ENCODE measurements around the gene SRGAP3. TPM values are rescaled to one million over a fixed set of nuclear protein-coding genes. Genes with fewer than 3 reads are reported as not detected.

Gene SRGAP3
- total and polyA plus RNA-seq, 2 donors (not counting 1 experiment from before 2014, with no cell fraction given) = 1.4 to 1.5 TPM

GRCh38 chr3:9201955-9202354 is 47.5 kb downstream of the SRGAP3 start:
- Histone ChIP-seq H3K27ac (ENCODE audit: low read length in 2 of 2) (no peak overlapping the region), H3K9ac (ENCODE audit: low read length) (no peak overlapping the region), H3K36me3 (replicated peaks in 1 of 2; ENCODE audit: control extremely low read depth in 1 of 2, control insufficient read depth in 1 of 2, extremely low read depth in 1 of 2, insufficient read depth in 2 of 2, low read length in 1 of 2) (no peaks in the 10 kb centered on the region), H3K79me2 (ENCODE audit: control insufficient read depth, insufficient read depth, low read length) (no peaks in the 10 kb centered on the region), H2AFZ (ENCODE audit: insufficient read depth, low read depth, low read length, poor library complexity, severe bottlenecking) (no peak overlapping the region), H3K9me3 (ENCODE audit: control extremely low read depth in 1 of 3, control insufficient read depth in 2 of 3, insufficient read depth in 1 of 3, low read length in 2 of 3) (no peaks in the 10 kb centered on the region), H3K4me3 (ENCODE audit: control extremely low read depth in 1 of 5, extremely low read depth in 1 of 5, insufficient read depth in 1 of 5, low read depth in 2 of 5, low read length in 4 of 5) (no peak overlapping the region), H3K4me2 (replicated peaks; ENCODE audit: low read depth, low read length, poor library complexity, severe bottlenecking) (no peak overlapping the region), H3K4me1 (ENCODE audit: control insufficient read depth in 2 of 2, insufficient read depth in 2 of 2, low read length in 2 of 2) (no peaks in the 10 kb centered on the region), H4K20me1 (ENCODE audit: control insufficient read depth, insufficient read depth, low read length, poor library complexity, severe bottlenecking) (no peaks in the 10 kb centered on the region), H3K27me3 (replicated peaks in 1 of 4; ENCODE audit: control extremely low read depth in 1 of 4, control insufficient read depth in 3 of 4, insufficient read depth in 4 of 4, low read length in 3 of 4) (no peaks in the 10 kb centered on the region)
- Mint-ChIP-seq H3K4me1 (no peaks in the 10 kb centered on the region), H3K27me3 (peaks cover 11% of the 10 kb centered on the region), H3K27ac (no peak overlapping the region), H3K4me3 (no peak overlapping the region), H3K9me3 (ENCODE audit: insufficient read depth) (no peaks in the 10 kb centered on the region)
- intact Hi-C loops (cut with micrococcal nuclease) = no loop called here
- DNase-seq (no peak), ATAC-seq (ENCODE audit: low read depth) (no peak)
- 100% methylated on average over 2 of the region's 6 CpGs for WGBS (ENCODE audit: insufficient coverage)
- ChIA-PET POLR2A (no interaction called here), CTCF (no interaction called here)
- TF ChIP-seq CTCF (IDR thresholded peaks at IDR 0.05) = no peak
- no peak for TF ChIP-seq EZH2 (IDR thresholded peaks at IDR 0.05; ENCODE audit: borderline replicate concordance, insufficient read depth, low read depth, low read length, poor library complexity, severe bottlenecking)

- H3K4me1 ChIP-seq (ENCODE audit: control insufficient read depth in 2 of 2, insufficient read depth in 2 of 2, low read length in 2 of 2) = no peaks in the 10 kb centered on the region
- H2AFZ ChIP-seq (ENCODE audit: insufficient read depth, low read depth, low read length, poor library complexity, severe bottlenecking) = no peak overlapping the region
- H3K27ac Mint-ChIP-seq = no peak overlapping the region
- H3K4me3 Mint-ChIP-seq = no peak overlapping the region
- H3K27ac ChIP-seq (ENCODE audit: low read length in 2 of 2) = no peak overlapping the region
- no peaks in the 10 kb centered on the region for H3K4me1 Mint-ChIP-seq
- no peak overlapping the region for H3K9ac ChIP-seq (ENCODE audit: low read length)
- POLR2A ChIA-PET = no interaction called here
- no peak overlapping the region for H3K4me3 ChIP-seq (ENCODE audit: control extremely low read depth in 1 of 5, extremely low read depth in 1 of 5, insufficient read depth in 1 of 5, low read depth in 2 of 5, low read length in 4 of 5)
- H4K20me1 ChIP-seq (ENCODE audit: control insufficient read depth, insufficient read depth, low read length, poor library complexity, severe bottlenecking) = no peaks in the 10 kb centered on the region
- TF ChIP-seq CTCF (IDR thresholded peaks at IDR 0.05) (no peak), EZH2 (IDR thresholded peaks at IDR 0.05; ENCODE audit: borderline replicate concordance, insufficient read depth, low read depth, low read length, poor library complexity, severe bottlenecking) (no peak)
- intact Hi-C loops (cut with micrococcal nuclease) = no loop called here
- H3K27me3 ChIP-seq (replicated peaks in 1 of 4; ENCODE audit: control extremely low read depth in 1 of 4, control insufficient read depth in 3 of 4, insufficient read depth in 4 of 4, low read length in 3 of 4) = no peaks in the 10 kb centered on the region
- no peaks in the 10 kb centered on the region for H3K9me3 ChIP-seq (ENCODE audit: control extremely low read depth in 1 of 3, control insufficient read depth in 2 of 3, insufficient read depth in 1 of 3, low read length in 2 of 3)
- H3K9me3 Mint-ChIP-seq (ENCODE audit: insufficient read depth) = no peaks in the 10 kb centered on the region
- H3K36me3 ChIP-seq (replicated peaks in 1 of 2; ENCODE audit: control extremely low read depth in 1 of 2, control insufficient read depth in 1 of 2, extremely low read depth in 1 of 2, insufficient read depth in 2 of 2, low read length in 1 of 2) = no peaks in the 10 kb centered on the region
- CTCF ChIA-PET = no interaction called here
- WGBS (ENCODE audit: insufficient coverage) = 97% methylated on average over 5 of the region's 5 CpGs
- DNase-seq (no peak), ATAC-seq (ENCODE audit: low read depth) (no peak)
- peaks cover 5% of the 10 kb centered on the region for H3K27me3 Mint-ChIP-seq
- H3K4me2 ChIP-seq (replicated peaks; ENCODE audit: low read depth, low read length, poor library complexity, severe bottlenecking) = no peak overlapping the region
- no peaks in the 10 kb centered on the region for H3K79me2 ChIP-seq (ENCODE audit: control insufficient read depth, insufficient read depth, low read length)
These were observed 48.2 kb downstream of the SRGAP3 start for GRCh38 chr3:9201266-9201665.

All from B cell (primary cell).